PC-9 (cell line): ENCODE results near the gene GRAP2.

Experiments used
- CTCF ChIP-seq: fragments of 200-600 bp; sonication (generic); conservative IDR thresholded peaks from 2 replicates; pipeline ENCODE4 v1.6.1; 2017; ENCODE audit warnings: mixed run types, antibody characterized with exemption, mild to moderate bottlenecking, moderate library complexity
- EZH2 ChIP-seq: fragments of 200-600 bp; sonication (generic); IDR thresholded peaks from 2 replicates; pipeline ENCODE4 v1.8.0; 2017; ENCODE audit warnings: antibody characterized with exemption, low read depth

DNA sequence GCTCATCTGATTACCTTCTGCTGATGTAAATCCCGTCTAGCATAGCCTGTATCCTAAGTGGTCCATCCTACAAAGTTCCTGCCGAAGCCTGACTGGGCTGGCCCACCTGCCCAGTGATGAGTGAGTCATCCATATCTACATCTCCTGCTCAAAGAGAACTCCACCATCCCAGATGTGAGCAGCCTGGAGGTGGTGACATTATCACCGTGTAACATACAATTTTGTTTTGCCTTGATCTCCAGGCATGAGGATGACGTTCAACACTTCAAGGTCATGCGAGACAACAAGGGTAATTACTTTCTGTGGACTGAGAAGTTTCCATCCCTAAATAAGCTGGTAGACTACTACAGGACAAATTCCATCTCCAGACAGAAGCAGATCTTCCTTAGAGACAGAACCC is 64.9 kb downstream of the GRAP2 start:
- TF ChIP-seq CTCF (no peak), EZH2 (no peak)
